Activated CD8-positive, alpha-beta T cell treated with anti-CD3 and anti-CD28 coated beads, Interleukin-2, amount 10 ng/mL, durations not matched to agents 7 days and 5 days (primary cell): ENCODE data around the gene ANKIB1. TPM values are rescaled to one million over a fixed set of nuclear protein-coding genes. Genes with fewer than 3 reads are reported as not detected.

Source experiments
- ATAC-seq: fragments of 150-1000 bp; cut with Tn5 transposase; one replicate; pipeline ENCODE4 v1.10.0; 2021; ENCODE audit warnings: moderate library complexity
- CTCF ChIA-PET: fragments of 350-600 bp; sonication (Branson Sonifier 250); formaldehyde crosslinking; loops from one replicate; lab custom pipeline; 2021; ENCODE audit warnings: antibody characterized with exemption; lab: Charles Lee
- POLR2A ChIA-PET: fragments of 350-600 bp; sonication (Branson Sonifier 250); formaldehyde crosslinking; loops from one replicate; lab custom pipeline; 2021; ENCODE audit warnings: antibody characterized with exemption; lab: Charles Lee
- DNase-seq: peaks from one replicate; pipeline ENCODE4 v3.0.0-alpha.2; 2020
- H3K27ac Mint-ChIP-seq: one replicate; pipeline ENCODE4 v1.8.0; 2021; ENCODE audit warnings: mild to moderate bottlenecking, mixed read lengths
- H3K27me3 Mint-ChIP-seq: one replicate; pipeline ENCODE4 v1.8.0; 2021; ENCODE audit warnings: low read depth, mixed read lengths
- H3K36me3 Mint-ChIP-seq: one replicate; pipeline ENCODE4 v1.8.0; 2021; ENCODE audit warnings: low read depth, mixed read lengths
- H3K4me1 Mint-ChIP-seq: one replicate; pipeline ENCODE4 v1.8.0; 2021; ENCODE audit warnings: low read depth, mixed read lengths
- H3K4me3 Mint-ChIP-seq: one replicate; pipeline ENCODE4 v1.8.0; 2021; ENCODE audit warnings: mild to moderate bottlenecking, mixed read lengths
- H3K9me3 Mint-ChIP-seq: one replicate; pipeline ENCODE4 v1.8.0; 2022; ENCODE audit warnings: mixed read lengths; ENCODE audit not compliant: insufficient read depth
- total RNA-seq, 2 experiments: library from RNA; stranded (reverse); gene quantifications; one replicate each; pipeline ENCODE4 v1.2.3, GENCODE V29; 2021

Gene ANKIB1
- total RNA-seq, 2 experiments from 2014 or later = 55.7 to 57.1 TPM

DNA sequence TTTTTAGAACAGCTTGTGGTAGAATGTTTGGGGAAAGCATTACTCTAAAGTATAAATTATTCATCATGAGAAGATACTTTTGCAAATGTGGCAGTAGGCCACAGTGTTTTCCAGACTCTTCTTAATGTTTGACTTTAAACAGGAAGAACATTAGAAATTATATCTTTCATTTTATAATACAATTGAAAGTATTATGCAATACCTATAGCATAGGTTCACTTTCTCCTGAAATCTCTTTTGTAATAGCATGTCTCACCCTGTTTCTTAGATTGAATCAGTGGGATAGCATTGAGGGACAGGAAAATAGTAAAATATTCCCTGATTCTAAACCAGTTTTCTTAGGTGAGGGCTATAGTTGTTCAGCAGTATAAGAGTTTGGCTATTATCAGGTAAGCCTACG is 23.1 kb downstream of the ANKIB1 start:
- H3K27me3 Mint-ChIP-seq = no peaks in the 10 kb centered on the region
- no peak overlapping the region for H3K27ac Mint-ChIP-seq
- no peaks in the 10 kb centered on the region for H3K4me1 Mint-ChIP-seq
- H3K36me3 Mint-ChIP-seq = peaks cover 4% of the 10 kb centered on the region
- ATAC-seq (no peak), DNase-seq (no peak)
- ChIA-PET CTCF (no interaction called here), POLR2A (no interaction called here)
- H3K4me3 Mint-ChIP-seq = no peak overlapping the region
- H3K9me3 Mint-ChIP-seq = no peaks in the 10 kb centered on the region

- POLR2A ChIA-PET = no interaction called here
- H3K27me3 Mint-ChIP-seq = no peaks in the 10 kb centered on the region
- no peak for ATAC-seq
Observed at GRCh38 chr7:92275327-92275726, 29.6 kb downstream of the ANKIB1 start.

GRCh38 chr7:92276460-92276864 is 30.7 kb downstream of the ANKIB1 start:
- H3K27ac Mint-ChIP-seq = no peak overlapping the region
- H3K36me3 Mint-ChIP-seq = peaks cover 34% of the 10 kb centered on the region
- H3K4me1 Mint-ChIP-seq = no peaks in the 10 kb centered on the region
- no peak for DNase-seq
- H3K4me3 Mint-ChIP-seq = no peak overlapping the region
- H3K9me3 Mint-ChIP-seq = peaks cover 15% of the 10 kb centered on the region
- H3K27me3 Mint-ChIP-seq = no peaks in the 10 kb centered on the region
- no peak for ATAC-seq
- ChIA-PET POLR2A (no interaction called here), CTCF (no interaction called here)

More at GRCh38 chr7:92275327-92275726, 29.6 kb downstream of the ANKIB1 start:
- H3K9me3 Mint-ChIP-seq = peaks cover 8% of the 10 kb centered on the region
- no peaks in the 10 kb centered on the region for H3K4me1 Mint-ChIP-seq
- CTCF ChIA-PET = interaction anchor here (0.7 to 1.2 kb wide), 2 partner anchors 14 to 446 kb away, joined by 3 read pairs; no protein-coding TSS in a partner anchor
- no peak overlapping the region for H3K27ac Mint-ChIP-seq
- H3K36me3 Mint-ChIP-seq = peaks cover 26% of the 10 kb centered on the region
- H3K4me3 Mint-ChIP-seq = no peak overlapping the region
- no peak for DNase-seq

GRCh38 chr7:92279396-92280031 is 33.7 kb downstream of the ANKIB1 start:
- no peak for ATAC-seq
- no peak overlapping the region for H3K4me3 Mint-ChIP-seq
- peaks cover 34% of the 10 kb centered on the region for H3K36me3 Mint-ChIP-seq
- peaks cover 15% of the 10 kb centered on the region for H3K9me3 Mint-ChIP-seq
- ChIA-PET CTCF (interaction anchor here (1.2 kb wide), 1 partner anchor 168 kb away, joined by 3 read pairs; the partner anchor contains the start of gene GATAD1), POLR2A (no interaction called here)
- H3K27ac Mint-ChIP-seq = no peak overlapping the region
- no peaks in the 10 kb centered on the region for H3K27me3 Mint-ChIP-seq
- DNase-seq = no peak
- H3K4me1 Mint-ChIP-seq = no peaks in the 10 kb centered on the region

- no peak for ATAC-seq
- H3K9me3 Mint-ChIP-seq = peaks cover 15% of the 10 kb centered on the region
- no peak overlapping the region for H3K4me3 Mint-ChIP-seq
- H3K36me3 Mint-ChIP-seq = peaks cover 29% of the 10 kb centered on the region
- ChIA-PET POLR2A (no interaction called here), CTCF (interaction anchor here (0.8 kb wide), 1 partner anchor 14 kb away, joined by 3 read pairs; no protein-coding TSS in a partner anchor)
- DNase-seq = no peak
- H3K4me1 Mint-ChIP-seq = no peaks in the 10 kb centered on the region
- H3K27me3 Mint-ChIP-seq = no peaks in the 10 kb centered on the region
- H3K27ac Mint-ChIP-seq = no peak overlapping the region
Observed at GRCh38 chr7:92281031-92281430, 35.3 kb downstream of the ANKIB1 start.

- no peak overlapping the region for H3K27ac Mint-ChIP-seq
- no peaks in the 10 kb centered on the region for H3K27me3 Mint-ChIP-seq
- ATAC-seq (no peak), DNase-seq (no peak)
- CTCF ChIA-PET = interaction anchor here (1.1 kb wide), 1 partner anchor 142 kb away, joined by 3 read pairs; no protein-coding TSS in a partner anchor
- H3K4me3 Mint-ChIP-seq = no peak overlapping the region
- H3K9me3 Mint-ChIP-seq = peaks cover 18% of the 10 kb centered on the region
- POLR2A ChIA-PET = no interaction called here
- peaks cover 27% of the 10 kb centered on the region for H3K36me3 Mint-ChIP-seq
- H3K4me1 Mint-ChIP-seq = peaks cover 2% of the 10 kb centered on the region
Observed at GRCh38 chr7:92282221-92282814, 36.5 kb downstream of the ANKIB1 start.

DNA sequence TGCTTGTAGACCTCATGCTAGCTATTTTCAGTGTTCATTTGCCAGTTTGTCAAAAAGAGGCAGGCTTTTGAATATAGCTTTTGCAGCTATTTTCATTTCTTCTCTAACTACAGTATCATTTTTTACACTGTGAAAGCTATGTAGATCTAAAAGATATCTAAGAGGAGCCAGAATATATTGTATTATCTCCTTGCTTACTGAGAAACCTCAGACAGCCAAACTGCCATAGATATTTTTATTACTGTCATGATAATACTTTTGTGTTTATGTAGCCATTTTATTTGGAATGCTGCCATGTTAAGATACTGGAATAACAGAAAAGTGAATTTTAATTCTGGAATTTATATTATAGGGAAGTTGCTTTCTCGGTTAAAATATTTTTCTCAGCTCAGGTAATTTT is 37.2 kb downstream of the ANKIB1 start:
- POLR2A ChIA-PET = no interaction called here
- ATAC-seq = no peak

GRCh38 chr7:92289321-92289720 is 43.5 kb downstream of the ANKIB1 start:
- Mint-ChIP-seq H3K27ac (no peak overlapping the region), H3K27me3 (no peaks in the 10 kb centered on the region), H3K4me3 (no peak overlapping the region), H3K4me1 (peaks cover 17% of the 10 kb centered on the region), H3K36me3 (peaks cover 6% of the 10 kb centered on the region), H3K9me3 (peaks cover 3% of the 10 kb centered on the region)
- CTCF ChIA-PET = interaction anchor here (0.8 to 0.9 kb wide), 2 partner anchors 14 to 135 kb away, joined by 3 read pairs; no protein-coding TSS in a partner anchor
- DNase-seq = no peak
- POLR2A ChIA-PET = no interaction called here
- no peak for ATAC-seq

More for the DNA sequence above, 37.2 kb downstream of the ANKIB1 start:
- Mint-ChIP-seq H3K27ac (no peak overlapping the region), H3K9me3 (peaks cover 18% of the 10 kb centered on the region), H3K36me3 (peaks cover 27% of the 10 kb centered on the region), H3K4me3 (no peak overlapping the region), H3K27me3 (no peaks in the 10 kb centered on the region), H3K4me1 (peaks cover 4% of the 10 kb centered on the region)
- DNase-seq = no peak
- CTCF ChIA-PET = interaction anchor here (1.1 kb wide), 1 partner anchor 141 kb away, joined by 3 read pairs; no protein-coding TSS in a partner anchor

- ATAC-seq (no peak), DNase-seq (no peak)
- peaks cover 13% of the 10 kb centered on the region for H3K4me1 Mint-ChIP-seq
- no peak overlapping the region for H3K4me3 Mint-ChIP-seq
- peaks cover 8% of the 10 kb centered on the region for H3K36me3 Mint-ChIP-seq
- ChIA-PET CTCF (interaction anchor here (0.8 to 1.3 kb wide), 2 partner anchors 114 to 155 kb away, joined by 3 read pairs; partner anchors contain the start of gene LRRD1), POLR2A (interaction anchor here (1.0 kb wide), 1 partner anchor 48 kb away, joined by 3 read pairs; the partner anchor contains the start of genes ANKIB1 and KRIT1)
- H3K27me3 Mint-ChIP-seq = no peaks in the 10 kb centered on the region
- no peaks in the 10 kb centered on the region for H3K9me3 Mint-ChIP-seq
- no peak overlapping the region for H3K27ac Mint-ChIP-seq
Observed at GRCh38 chr7:92292981-92293380, 47.2 kb downstream of the ANKIB1 start.

DNA sequence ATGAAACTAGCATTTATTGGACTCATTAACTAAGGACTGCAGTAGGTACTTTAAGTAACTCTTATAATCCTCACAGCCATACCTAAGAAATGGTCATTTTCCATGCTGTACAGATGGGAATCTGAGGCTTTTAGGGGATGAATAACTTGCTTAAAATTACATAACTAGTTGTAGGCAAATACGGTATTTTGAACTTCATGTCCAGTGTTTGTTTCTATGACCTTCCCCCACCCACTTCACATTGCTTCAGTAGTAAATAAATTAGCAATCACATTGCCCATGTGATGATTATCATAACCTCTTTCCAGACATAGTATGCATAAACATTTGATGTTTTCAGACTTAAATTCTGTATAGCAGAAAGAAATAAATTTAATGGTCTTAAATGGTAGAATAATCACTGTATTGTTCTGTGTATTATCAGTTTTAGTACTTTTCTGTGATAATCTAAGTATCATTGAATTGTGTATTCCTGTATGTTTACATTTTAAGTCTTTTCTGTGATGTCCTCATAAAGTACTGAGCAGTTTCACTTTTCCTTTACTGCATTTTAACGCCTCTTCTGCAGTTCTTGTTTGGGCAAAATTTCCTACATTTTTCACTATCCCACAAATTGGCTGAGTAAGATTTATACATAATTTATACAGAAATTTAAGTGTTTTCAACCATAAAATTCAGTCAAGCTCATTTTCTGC is 48.3 kb downstream of the ANKIB1 start:
- POLR2A ChIA-PET = interaction anchor here (1.0 kb wide), 1 partner anchor 49 kb away, joined by 3 read pairs; the partner anchor contains the start of genes ANKIB1 and KRIT1

DNA sequence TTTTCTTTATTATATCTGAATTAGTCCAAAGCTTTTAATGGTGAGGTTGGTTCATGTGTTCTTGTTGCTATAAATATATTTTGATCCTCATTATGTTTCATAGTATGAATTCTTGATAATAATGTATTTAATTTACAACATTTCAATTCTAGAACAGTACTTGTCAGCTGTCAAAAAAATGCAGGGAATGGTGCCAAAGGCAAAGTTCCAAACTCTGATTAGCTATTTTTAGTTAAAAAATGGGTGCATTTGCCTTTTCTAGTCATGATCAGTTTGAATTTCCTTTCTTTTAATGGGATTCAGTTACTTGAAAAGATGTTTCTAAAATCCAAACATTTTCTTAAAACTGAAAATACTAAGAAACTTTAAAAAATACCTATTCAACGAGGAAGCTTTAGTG is 49.6 kb downstream of the ANKIB1 start:
- DNase-seq = no peak
- no peaks in the 10 kb centered on the region for H3K9me3 Mint-ChIP-seq
- H3K4me1 Mint-ChIP-seq = peaks cover 10% of the 10 kb centered on the region
- ChIA-PET CTCF (interaction anchor here (0.7 to 0.9 kb wide), 2 partner anchors 15 to 1251 kb away, joined by 3 read pairs; no protein-coding TSS in a partner anchor), POLR2A (interaction anchor here (1.2 kb wide), 1 partner anchor 50 kb away, joined by 4 read pairs; the partner anchor contains the start of genes ANKIB1 and KRIT1)
- H3K36me3 Mint-ChIP-seq = peaks cover 15% of the 10 kb centered on the region
- no peak for ATAC-seq
- H3K27ac Mint-ChIP-seq = no peak overlapping the region
- no peak overlapping the region for H3K4me3 Mint-ChIP-seq
- no peaks in the 10 kb centered on the region for H3K27me3 Mint-ChIP-seq

More for the DNA sequence above, 48.3 kb downstream of the ANKIB1 start:
- DNase-seq (no peak), ATAC-seq (no peak)
- H3K36me3 Mint-ChIP-seq = peaks cover 12% of the 10 kb centered on the region
- no peak overlapping the region for H3K27ac Mint-ChIP-seq
- no peaks in the 10 kb centered on the region for H3K27me3 Mint-ChIP-seq
- peaks cover 13% of the 10 kb centered on the region for H3K4me1 Mint-ChIP-seq
- H3K9me3 Mint-ChIP-seq = no peaks in the 10 kb centered on the region
- CTCF ChIA-PET = interaction anchor here (1.3 kb wide), 1 partner anchor 115 kb away, joined by 3 read pairs; the partner anchor contains the start of gene LRRD1
- H3K4me3 Mint-ChIP-seq = no peak overlapping the region
